ENCODE results near the gene GMPR.
"Not testable (repeated sequence)": the region's sequence is repeated elsewhere in the genome, so short reads cannot be mapped to it uniquely, and the experiment has no call there.

The GMPR gene

GRCh38 chr6:16226117-16227047 lies 12.0 kb upstream of the GMPR start:
- not testable (repeated sequence) for DNase-seq

DNA sequence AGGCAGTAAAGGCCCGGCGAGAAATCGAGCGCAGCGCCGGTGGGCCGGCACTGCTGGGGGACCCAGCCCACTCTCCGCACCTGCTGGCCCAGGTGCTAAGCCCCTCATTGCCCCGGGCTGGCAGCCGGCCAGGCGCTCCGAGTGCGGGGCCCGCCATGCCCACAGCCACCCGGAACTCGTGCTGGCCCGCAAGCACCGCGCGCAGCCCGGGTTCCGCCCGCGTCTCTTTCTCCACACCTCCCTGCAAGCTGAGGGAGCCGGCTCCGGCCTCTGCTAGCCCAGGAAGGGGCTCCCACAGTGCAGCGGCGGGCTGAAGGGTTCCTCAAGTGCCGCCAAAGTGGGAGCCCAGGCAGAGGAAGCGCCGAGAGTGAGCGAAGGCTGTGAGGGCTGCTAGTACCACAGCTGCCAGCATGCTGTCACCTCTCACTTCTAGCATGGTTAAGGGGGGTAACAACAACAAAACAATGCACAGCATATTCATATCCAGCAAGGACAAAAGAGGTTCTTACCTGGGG lies 11.3 kb upstream of the GMPR start:
- no peak for DNase-seq

DNA sequence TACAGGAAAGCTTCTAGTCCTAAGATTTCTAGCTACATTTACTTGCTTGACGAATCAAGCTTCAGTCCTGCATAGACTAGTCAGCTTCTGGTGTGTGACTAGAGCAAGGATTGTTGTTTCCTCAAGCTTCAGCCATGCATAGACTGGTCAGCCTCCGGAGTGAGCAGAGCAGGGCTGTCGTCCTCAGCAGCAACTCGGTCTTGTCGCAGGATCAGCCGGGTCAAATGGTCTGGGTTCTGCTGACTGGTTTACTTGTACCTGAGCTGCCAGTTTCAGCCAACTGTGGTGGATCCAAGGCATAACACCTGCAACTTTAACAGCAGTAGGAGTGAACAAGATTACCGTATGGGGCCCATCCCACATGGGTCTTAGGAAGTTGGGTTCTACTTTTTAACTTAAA lies 10.8 kb upstream of the GMPR start:
- DNase-seq, result no peak

DNA sequence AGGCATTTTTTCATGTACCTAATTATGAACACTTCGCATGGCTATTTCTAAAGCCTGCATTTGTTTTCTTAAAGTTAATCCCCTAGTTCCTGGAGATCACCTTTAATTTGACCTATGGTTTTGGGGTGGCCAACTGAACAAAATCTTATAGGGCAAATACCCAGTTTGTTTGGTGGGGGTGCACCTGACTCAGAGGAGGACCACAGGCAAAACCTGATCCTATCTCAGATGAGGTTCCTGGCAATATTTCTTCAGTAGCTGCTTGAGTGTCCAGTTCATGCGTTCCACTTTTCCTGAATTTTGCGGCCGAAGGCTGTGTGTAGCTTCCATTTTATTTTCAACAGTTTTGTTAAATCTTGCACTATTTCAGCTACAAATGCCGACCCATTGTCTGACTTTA lies 10.3 kb upstream of the GMPR start:
- no peak for DNase-seq

DNA sequence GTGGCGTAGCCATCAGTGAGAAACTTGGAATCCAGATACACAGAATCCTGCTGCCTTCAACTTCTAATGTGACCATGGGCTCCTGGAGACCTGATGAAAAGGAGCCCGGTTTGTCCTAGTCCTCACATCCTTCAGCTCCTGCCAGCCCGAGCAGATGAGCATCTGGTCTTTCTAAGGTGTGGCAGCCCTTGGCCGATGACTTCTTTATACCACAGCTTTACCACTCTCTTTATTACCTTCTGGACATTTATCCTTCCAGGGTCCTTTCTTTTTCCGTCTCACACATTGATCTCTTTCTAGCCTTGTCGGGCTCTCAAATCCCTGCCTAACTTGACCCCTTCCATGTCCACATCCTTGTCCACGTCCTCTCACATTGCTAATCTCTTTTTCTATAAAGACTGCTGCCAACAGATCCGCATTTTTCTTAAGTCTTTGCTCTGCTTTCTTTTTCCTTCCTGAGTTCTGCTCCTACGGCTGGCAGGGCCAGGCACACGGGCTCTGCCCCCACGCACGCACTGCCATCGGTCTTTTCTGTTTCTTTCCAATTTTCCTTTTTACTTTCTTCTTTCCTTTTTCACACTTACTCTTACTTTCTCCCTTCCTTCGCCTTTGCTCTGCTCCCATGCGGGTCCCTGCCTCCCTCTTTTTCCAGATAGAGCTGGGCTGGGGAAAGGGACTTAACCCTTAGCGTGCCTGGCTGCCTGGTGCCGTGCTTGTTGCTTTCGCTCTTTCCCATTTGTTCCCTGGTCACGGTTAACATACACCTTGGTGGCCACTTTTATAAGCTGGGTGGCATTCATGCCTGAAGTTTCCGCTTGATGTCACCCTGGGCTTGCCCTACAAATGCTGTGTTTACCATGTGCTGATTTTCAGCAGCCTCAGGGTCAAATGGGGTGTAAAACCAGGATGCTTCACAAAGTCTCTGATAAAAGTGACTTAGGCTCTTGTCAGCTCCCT lies 9.4 kb upstream of the GMPR start:
- DNase-seq, result no peak

DNA sequence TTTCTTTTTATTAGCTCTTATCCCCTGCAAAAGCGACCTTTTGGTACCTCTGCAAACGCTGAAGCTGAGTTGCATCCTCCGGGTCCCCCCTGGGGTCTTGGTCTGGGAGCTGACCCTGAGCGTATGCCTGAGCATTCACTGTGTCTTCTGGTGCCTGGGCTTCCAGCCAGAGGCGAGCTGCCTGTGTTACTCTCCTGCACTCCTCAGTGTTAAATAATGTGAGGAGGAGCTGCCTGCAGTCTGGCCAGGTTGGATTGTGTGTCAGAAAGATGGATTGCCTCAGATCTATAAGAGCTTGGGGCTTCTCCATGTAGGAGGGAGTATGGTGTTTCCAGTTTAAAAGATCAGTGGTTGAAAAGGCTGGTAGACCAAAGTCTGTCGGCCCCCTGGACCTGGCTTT lies 8.7 kb upstream of the GMPR start:
- DNase-seq, result no peak

GRCh38 chr6:16230953-16231352 lies 7.4 kb upstream of the GMPR start:
- no peak for DNase-seq

GRCh38 chr6:16232086-16232485 lies 6.3 kb upstream of the GMPR start:
- no peak for DNase-seq

DNA sequence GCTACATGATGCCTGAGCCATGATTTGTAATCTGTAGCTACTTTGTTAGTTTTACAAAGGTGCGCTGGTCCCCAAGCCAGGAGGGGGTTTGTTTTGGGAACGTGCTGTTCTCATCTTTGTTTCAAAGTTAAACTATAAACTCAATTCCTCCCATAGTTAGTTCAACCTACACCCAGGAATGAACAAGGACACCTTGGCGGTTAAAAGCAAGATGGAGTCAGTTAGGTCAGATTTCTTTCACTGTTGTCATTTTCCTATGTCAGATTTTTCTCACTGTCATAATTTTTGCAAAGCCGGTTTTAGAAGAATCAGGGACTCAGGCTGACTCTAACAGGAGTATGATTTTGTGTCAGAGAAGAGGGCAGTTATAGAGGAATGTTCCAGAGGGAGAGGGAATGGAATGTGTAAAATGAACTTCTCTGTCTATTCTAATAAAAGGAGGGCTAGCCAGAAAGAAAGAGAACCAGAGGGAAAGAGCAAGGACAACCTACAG lies 2.3 kb upstream of the GMPR start:
- DNase-seq, result no peak

GRCh38 chr6:16236631-16237199 lies 1.7 kb upstream of the GMPR start:
- DNase-seq, result no peak

DNA sequence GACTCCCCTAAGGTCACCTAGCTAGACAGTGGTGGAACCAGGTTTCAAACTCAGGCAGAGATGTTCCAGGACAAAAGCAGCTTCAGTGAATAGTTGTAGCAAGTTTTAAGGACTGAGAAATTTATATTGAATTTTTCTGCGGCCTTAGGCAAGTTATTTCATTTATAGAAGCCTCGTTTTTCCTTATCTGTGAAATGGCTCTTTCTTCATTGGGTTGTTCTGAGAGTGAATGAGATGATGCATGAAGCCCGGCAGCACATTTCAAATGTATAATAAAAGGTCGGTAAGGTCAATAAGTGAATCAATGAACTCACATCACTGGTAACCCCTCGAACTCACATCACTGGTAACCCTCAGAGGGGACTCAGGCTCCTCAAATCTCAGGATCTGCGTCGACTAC lies 1.1 kb upstream of the GMPR start:
- DNase-seq, result no peak

GRCh38 chr6:16238963-16239797 lies 793 bp downstream of the GMPR start:
- peak; percentile 14 for DNase-seq

GRCh38 chr6:16239798-16240123 lies 1.4 kb downstream of the GMPR start:
- no peak for DNase-seq

- no peak for DNase-seq
These were observed 2.4 kb downstream of the GMPR start for GRCh38 chr6:16240589-16241320.

- DNase-seq, result no peak
These were observed 2.9 kb downstream of the GMPR start for GRCh38 chr6:16241321-16241689.

DNA sequence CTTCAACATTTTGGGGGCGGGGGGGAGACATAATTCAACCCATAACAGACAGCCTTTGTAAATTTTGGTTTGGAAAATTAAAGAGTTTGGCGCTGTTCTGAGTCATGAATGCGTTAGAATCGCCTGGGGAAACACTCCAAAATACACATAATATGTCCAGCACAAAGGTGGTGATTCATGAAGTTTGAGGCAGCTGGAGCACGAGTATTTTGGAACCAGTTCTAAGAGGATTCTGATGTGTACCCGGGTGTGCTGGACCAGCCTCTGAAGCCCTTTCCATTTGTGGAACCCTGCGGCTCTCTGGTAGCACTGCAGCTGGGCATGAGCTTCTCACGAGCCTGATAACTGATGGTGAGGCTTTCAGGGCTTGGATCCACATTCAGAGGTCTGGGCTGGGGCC lies 4.7 kb downstream of the GMPR start:
- DNase-seq, result no peak

DNA sequence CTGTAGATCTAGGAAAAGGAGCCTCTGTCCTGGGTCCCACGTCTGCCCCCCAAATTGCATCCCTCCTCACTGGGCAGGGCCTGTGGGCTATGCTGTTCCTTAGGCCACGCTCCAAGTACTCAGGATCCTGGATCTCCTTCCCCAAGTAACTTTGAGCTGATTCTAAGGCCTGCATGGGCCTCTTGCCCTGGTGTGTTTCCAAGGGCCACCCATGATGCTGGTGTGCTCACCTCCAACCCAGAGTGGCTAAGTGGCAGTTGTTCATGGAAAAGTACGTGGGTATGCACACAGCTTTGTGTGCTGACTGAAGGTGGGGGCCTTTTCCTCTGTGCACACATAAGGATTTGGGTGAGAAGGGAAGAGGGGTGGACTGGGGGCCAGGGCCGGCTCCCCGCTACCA lies 5.3 kb downstream of the GMPR start:
- no peak for DNase-seq

DNA sequence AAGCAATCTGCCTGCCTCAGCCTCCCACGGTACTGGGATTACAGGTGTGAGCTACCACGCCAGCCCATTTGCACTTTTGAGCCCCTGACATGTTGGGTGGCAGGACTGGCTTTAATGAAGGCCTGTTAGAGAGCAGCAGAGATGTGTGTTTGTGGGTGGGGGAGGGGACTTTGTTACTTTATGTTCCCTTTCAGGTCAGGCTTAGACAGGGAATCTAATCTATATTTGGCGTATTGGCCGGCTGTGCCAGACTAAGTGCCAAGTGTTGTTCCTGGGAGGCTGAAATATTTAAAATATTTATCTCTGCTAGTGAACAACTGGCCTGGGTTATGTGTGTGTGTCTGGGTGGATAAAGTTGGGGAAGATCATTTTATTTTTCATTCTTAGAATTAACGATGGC lies 6.1 kb downstream of the GMPR start:
- no peak for DNase-seq

DNA sequence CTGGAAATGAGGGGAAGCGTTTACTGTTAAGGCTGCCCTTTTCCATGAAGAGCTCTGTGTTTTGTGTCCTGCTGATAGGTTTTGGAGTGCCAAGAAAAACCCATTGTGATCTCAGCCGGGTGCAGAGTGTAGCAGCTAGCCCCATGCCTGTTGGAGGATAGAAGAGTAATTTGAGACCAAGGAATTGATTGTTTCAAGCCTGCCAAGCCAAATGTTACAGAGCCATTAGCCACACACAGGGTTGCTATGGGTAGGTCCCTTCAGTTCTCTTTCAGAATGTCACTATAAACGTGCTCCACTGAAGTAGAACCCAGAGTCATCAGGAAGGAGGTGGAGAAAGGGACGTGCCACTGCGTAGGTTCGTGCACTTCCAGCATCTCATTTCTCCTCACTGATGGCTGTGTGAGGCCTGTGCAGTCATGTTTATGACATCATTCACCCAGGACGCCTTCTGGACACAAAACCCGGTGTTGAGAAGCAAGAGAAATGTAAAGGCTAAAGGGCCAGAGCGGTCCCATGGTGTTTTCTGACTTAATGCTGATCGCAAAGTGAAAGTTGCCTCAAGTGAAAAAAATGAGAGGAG lies 6.6 kb downstream of the GMPR start:
- DNase-seq, result no peak

GRCh38 chr6:16248271-16248853 lies 10.0 kb downstream of the GMPR start:
- no peak for DNase-seq

- DNase-seq, result no peak
These were observed 11.6 kb downstream of the GMPR start for GRCh38 chr6:16249971-16250370.
